GM23338 (cell line): ENCODE measurements around the gene CYFIP2. TPM values are rescaled to one million over a fixed set of nuclear protein-coding genes. Genes with fewer than 3 reads are reported as not detected.
A peak's percentile ranks its signal among the peaks of the same experiment; 100 is the strongest.
"Not testable (repeated sequence)": the region's sequence is repeated elsewhere in the genome, so short reads cannot be mapped to it uniquely, and the experiment has no call there.

ENCODE experiments used
- ATAC-seq: fragments of 200-7000 bp; cut with Tn5 transposase; 3 replicates; pipeline ENCODE4 v1.9.1; 2020
- DNase-seq: peaks from one replicate; pipeline ENCODE4 v3.0.0-alpha.2; 2015; ENCODE audit warnings: low spot score
- H2AFZ ChIP-seq: fragments of 200-600 bp; sonication (generic); 2 replicates; pipeline ENCODE4 v1.8.0; 2016; ENCODE audit warnings: antibody characterized with exemption, mild to moderate bottlenecking, moderate library complexity
- H3F3A ChIP-seq: fragments of 200-600 bp; sonication (generic); replicated peaks from 2 replicates; pipeline ENCODE4 v1.8.0; 2017; ENCODE audit warnings: antibody characterized with exemption, mixed run types, low read depth
- H3K27ac ChIP-seq: fragments of 200-600 bp; sonication (generic); 2 replicates; pipeline ENCODE4 v1.6.1; 2016; ENCODE audit warnings: low read depth
- H3K27me3 ChIP-seq: fragments of 200-600 bp; sonication (generic); 2 replicates; pipeline ENCODE4 v1.8.0; 2016; ENCODE audit warnings: mild to moderate bottlenecking, mixed run types, moderate library complexity; ENCODE audit not compliant: insufficient read depth
- H3K36me3 ChIP-seq: fragments of 200-600 bp; sonication (generic); 2 replicates; pipeline ENCODE4 v1.8.0; 2016; ENCODE audit warnings: mild to moderate bottlenecking; ENCODE audit not compliant: insufficient read depth
- H3K4me1 ChIP-seq: fragments of 200-600 bp; sonication (generic); 2 replicates; pipeline ENCODE4 v1.8.0; 2016; ENCODE audit warnings: mild to moderate bottlenecking, moderate library complexity; ENCODE audit not compliant: insufficient read depth
- H3K4me2 ChIP-seq: fragments of 200-600 bp; sonication (generic); 2 replicates; pipeline ENCODE4 v1.7.1; 2017; ENCODE audit warnings: mixed run types
- H3K4me3 ChIP-seq: fragments of 200-600 bp; sonication (generic); 2 replicates; pipeline ENCODE4 v1.6.1; 2016; ENCODE audit warnings: mixed run types
- H3K79me2 ChIP-seq: fragments of 200-600 bp; sonication (generic); replicated peaks from 2 replicates; pipeline ENCODE4 v1.8.0; 2017; ENCODE audit warnings: mild to moderate bottlenecking; ENCODE audit not compliant: insufficient read depth
- H3K9me2 ChIP-seq: fragments of 200-600 bp; sonication (generic); 2 replicates; pipeline ENCODE4 v1.8.0; 2017; ENCODE audit not compliant: insufficient read depth
- H4K20me1 ChIP-seq: fragments of 200-600 bp; sonication (generic); replicated peaks from 2 replicates; pipeline ENCODE4 v1.8.0; 2017; ENCODE audit warnings: mild to moderate bottlenecking; ENCODE audit not compliant: insufficient read depth
- H3K27ac Mint-ChIP-seq: 2 replicates; pipeline ENCODE4 v1.8.0; 2020; ENCODE audit warnings: inconsistent platforms, mild to moderate bottlenecking, moderate library complexity, mixed read lengths
- H3K27me3 Mint-ChIP-seq: 3 replicates; pipeline ENCODE4 v1.8.0; 2022; ENCODE audit warnings: low read depth, mild to moderate bottlenecking, moderate library complexity, mixed read lengths, inconsistent platforms; ENCODE audit not compliant: insufficient read depth, poor library complexity
- H3K36me3 Mint-ChIP-seq: 3 replicates; pipeline ENCODE4 v1.8.0; 2021; ENCODE audit warnings: low read depth, mild to moderate bottlenecking, inconsistent platforms, moderate library complexity, mixed read lengths
- H3K4me1 Mint-ChIP-seq: 3 replicates; pipeline ENCODE4 v1.8.0; 2020; ENCODE audit warnings: mild to moderate bottlenecking, inconsistent platforms, mixed read lengths
- H3K4me3 Mint-ChIP-seq: 3 replicates; pipeline ENCODE4 v1.8.0; 2021; ENCODE audit warnings: moderate library complexity, mild to moderate bottlenecking, inconsistent platforms, mixed read lengths
- H3K9me3 Mint-ChIP-seq: 3 replicates; pipeline ENCODE4 v1.8.0; 2020; ENCODE audit warnings: moderate library complexity, mild to moderate bottlenecking, inconsistent platforms, mixed read lengths
- CREB1 ChIP-seq: fragments of 250-450 bp; sonication (Bioruptor Pico); IDR thresholded peaks from 2 replicates; pipeline ENCODE4 v1.5.0; 2020; ENCODE audit warnings: low read depth, mild to moderate bottlenecking, moderate library complexity
- CTCF ChIP-seq, 2 experiments: fragments of 200-600 bp in 1 of 2; sonication (generic) in 1 of 2; conservative IDR thresholded peaks; 2 replicates each; pipeline versions ENCODE4 v1.5.1 to v1.6.1; 2016 to 2017; ENCODE audit warnings: antibody characterized with exemption in 2 of 2, low read depth in 2 of 2, mild to moderate bottlenecking in 2 of 2, moderate library complexity in 1 of 2
- EZH2 ChIP-seq: fragments of 200-600 bp; sonication (generic); IDR thresholded peaks from one replicate; pipeline ENCODE4 v1.8.0; 2017; ENCODE audit warnings: antibody characterized with exemption, mild to moderate bottlenecking, low read depth; ENCODE audit not compliant: unreplicated experiment
- EZH2phosphoT487 ChIP-seq: fragments of 200-600 bp; sonication (generic); IDR thresholded peaks from one replicate; pipeline ENCODE4 v1.8.1; 2018; ENCODE audit warnings: antibody characterized with exemption; ENCODE audit not compliant: unreplicated experiment
- JUNB ChIP-seq: IDR thresholded peaks from one replicate; pipeline ENCODE4 v1.6.1; 2016; ENCODE audit warnings: antibody characterized with exemption; ENCODE audit not compliant: unreplicated experiment
- NANOG ChIP-seq: IDR thresholded peaks from 2 replicates; pipeline ENCODE4 v1.6.1; 2016; ENCODE audit warnings: antibody characterized with exemption, borderline replicate concordance
- POLR2AphosphoS5 ChIP-seq: IDR thresholded peaks from 2 replicates; pipeline ENCODE4 v1.6.1; 2016; ENCODE audit warnings: antibody characterized with exemption, low read depth
- STAT1 ChIP-seq: IDR thresholded peaks from one replicate; pipeline ENCODE4 v1.6.1; 2016; ENCODE audit warnings: antibody characterized with exemption; ENCODE audit not compliant: unreplicated experiment
- ZNF114 ChIP-seq: fragments of 250-450 bp; sonication (Bioruptor Pico); IDR thresholded peaks from 2 replicates; pipeline ENCODE4 v1.5.0; 2020; ENCODE audit warnings: mild to moderate bottlenecking, moderate library complexity
- ZNF331 ChIP-seq: fragments of 250-450 bp; sonication (Bioruptor Pico); IDR thresholded peaks from 2 replicates; pipeline ENCODE4 v1.5.0; 2020; ENCODE audit warnings: low read depth, mild to moderate bottlenecking, moderate library complexity
- ZNF462 ChIP-seq: fragments of 250-450 bp; sonication (Bioruptor Pico); IDR thresholded peaks from 2 replicates; pipeline ENCODE4 v1.5.0; 2020; ENCODE audit warnings: mild to moderate bottlenecking, moderate library complexity
- polyA plus RNA-seq: library from polyadenylated mRNA; unstranded; fragments of >200 nt; fragmentation: Nextera tagmentation; extraction: Ambion mirVana; gene quantifications from 2 replicates; pipeline ENCODE4 v1.2.1, GENCODE V29; 2016
- total RNA-seq: library from RNA; depleted of rRNA; stranded (reverse); fragments of >200 nt; shearing (Covaris generic); gene quantifications from 2 replicates; pipeline ENCODE4 v1.2.3, GENCODE V29; 2014

The CYFIP2 gene
- total and polyA plus RNA-seq, 2 experiments from 2014 or later = 54.1 to 98.4 TPM

GRCh38 chr5:157241483-157241882 lies 24.4 kb upstream of the CYFIP2 start:
- Mint-ChIP-seq H3K9me3 (no peaks in the 10 kb centered on the region), H3K36me3 (no peaks in the 10 kb centered on the region; the same call in 2 of the 3 replicates), H3K27ac (no peak overlapping the region), H3K27me3 (peaks cover 3% of the 10 kb centered on the region), H3K4me3 (no peak overlapping the region), H3K4me1 (peaks cover 7% of the 10 kb centered on the region)
- Histone ChIP-seq H3K27ac (no peak overlapping the region), H3K4me2 (no peak overlapping the region), H4K20me1 (no peaks in the 10 kb centered on the region), H3K27me3 (no peaks in the 10 kb centered on the region), H3K4me1 (no peaks in the 10 kb centered on the region), H3K79me2 (no peaks in the 10 kb centered on the region), H3K9me2 (no peaks in the 10 kb centered on the region), H3F3A (no peaks in the 10 kb centered on the region), H2AFZ (no peak overlapping the region), H3K36me3 (no peaks in the 10 kb centered on the region), H3K4me3 (no peak overlapping the region)
- no peak for DNase-seq
- TF ChIP-seq JUNB (no peak), EZH2phosphoT487 (no peak)
- no peak for ATAC-seq

GRCh38 chr5:157244704-157245103 lies 21.2 kb upstream of the CYFIP2 start:
- not testable (repeated sequence) for H3K4me2 ChIP-seq, H3K27me3 Mint-ChIP-seq, H3K4me3 Mint-ChIP-seq, H3K27me3 ChIP-seq, H3K36me3 Mint-ChIP-seq, H3K4me3 ChIP-seq, DNase-seq, H3K27ac ChIP-seq, H3K4me1 ChIP-seq, ATAC-seq, H2AFZ ChIP-seq, H3K4me1 Mint-ChIP-seq, H3K9me2 ChIP-seq, H4K20me1 ChIP-seq, H3K27ac Mint-ChIP-seq, H3K79me2 ChIP-seq, H3F3A ChIP-seq, H3K9me3 Mint-ChIP-seq, H3K36me3 ChIP-seq

DNA sequence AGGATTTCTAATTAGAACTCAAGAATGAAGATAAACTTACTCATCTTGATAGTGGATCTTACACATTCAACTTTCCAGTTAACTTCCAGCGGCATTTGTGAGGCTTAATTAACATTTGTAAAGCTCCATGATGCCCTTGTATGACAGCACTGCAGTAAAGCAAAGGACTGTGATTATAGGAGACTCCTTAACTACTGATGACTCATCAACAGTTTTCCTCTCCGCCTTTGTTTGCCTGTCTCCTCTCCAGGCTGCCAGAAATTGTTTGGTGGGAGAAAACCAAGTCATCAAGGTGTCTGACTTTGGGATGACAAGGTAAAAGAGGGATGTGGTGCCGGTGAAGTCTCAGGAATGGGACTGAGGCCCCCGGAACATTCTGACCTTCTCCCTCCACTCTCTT lies 20.4 kb upstream of the CYFIP2 start:
- H2AFZ ChIP-seq = peak overlapping the region; percentile 4; the same call in 1 of the 2 replicates
- H3K27me3 ChIP-seq = no peaks in the 10 kb centered on the region
- no peak overlapping the region for H3K4me2 ChIP-seq
- ATAC-seq = peak; percentile 54
- no peak overlapping the region for H3K4me3 Mint-ChIP-seq
- no peak for TF ChIP-seq POLR2AphosphoS5
- TF ChIP-seq CREB1 (CRISPR knock-in tag) = no peak
- no peak for TF ChIP-seq EZH2
- no peak for TF ChIP-seq ZNF462 (CRISPR knock-in tag)
- TF ChIP-seq NANOG = no peak
- no peak for TF ChIP-seq STAT1
- TF ChIP-seq EZH2phosphoT487 = no peak
- no peak for TF ChIP-seq CTCF (conservative IDR thresholded peaks at IDR 0.05; ENCODE audit: low read depth in 2 of 2)
- no peak for TF ChIP-seq ZNF331 (CRISPR knock-in tag)
- no peak for TF ChIP-seq ZNF114
- peaks cover 4% of the 10 kb centered on the region for H3K27me3 Mint-ChIP-seq
- H3K27ac Mint-ChIP-seq = peak overlapping the region; percentile 89; the same call in 1 of the 2 replicates
- no peak overlapping the region for H3K27ac ChIP-seq
- no peaks in the 10 kb centered on the region for H3F3A ChIP-seq
- H3K4me3 ChIP-seq = no peak overlapping the region
- no peaks in the 10 kb centered on the region for H3K36me3 ChIP-seq
- no peaks in the 10 kb centered on the region for H3K4me1 ChIP-seq
- H3K9me3 Mint-ChIP-seq = no peaks in the 10 kb centered on the region
- H3K36me3 Mint-ChIP-seq = no peaks in the 10 kb centered on the region; the same call in 2 of the 3 replicates
- H3K79me2 ChIP-seq = no peaks in the 10 kb centered on the region
- peaks cover 7% of the 10 kb centered on the region for H3K4me1 Mint-ChIP-seq
- no peaks in the 10 kb centered on the region for H4K20me1 ChIP-seq
- DNase-seq = peak; percentile 49
- H3K9me2 ChIP-seq = no peaks in the 10 kb centered on the region
